ENCODE data around the gene PLTP. TPM values are rescaled to one million over a fixed set of nuclear protein-coding genes. Genes with fewer than 3 reads are reported as not detected.
A peak's percentile ranks its signal among the peaks of the same experiment; 100 is the strongest.

Gene PLTP
- total RNA-seq, 1 experiment from 2014 or later: 4.7 TPM

DNA sequence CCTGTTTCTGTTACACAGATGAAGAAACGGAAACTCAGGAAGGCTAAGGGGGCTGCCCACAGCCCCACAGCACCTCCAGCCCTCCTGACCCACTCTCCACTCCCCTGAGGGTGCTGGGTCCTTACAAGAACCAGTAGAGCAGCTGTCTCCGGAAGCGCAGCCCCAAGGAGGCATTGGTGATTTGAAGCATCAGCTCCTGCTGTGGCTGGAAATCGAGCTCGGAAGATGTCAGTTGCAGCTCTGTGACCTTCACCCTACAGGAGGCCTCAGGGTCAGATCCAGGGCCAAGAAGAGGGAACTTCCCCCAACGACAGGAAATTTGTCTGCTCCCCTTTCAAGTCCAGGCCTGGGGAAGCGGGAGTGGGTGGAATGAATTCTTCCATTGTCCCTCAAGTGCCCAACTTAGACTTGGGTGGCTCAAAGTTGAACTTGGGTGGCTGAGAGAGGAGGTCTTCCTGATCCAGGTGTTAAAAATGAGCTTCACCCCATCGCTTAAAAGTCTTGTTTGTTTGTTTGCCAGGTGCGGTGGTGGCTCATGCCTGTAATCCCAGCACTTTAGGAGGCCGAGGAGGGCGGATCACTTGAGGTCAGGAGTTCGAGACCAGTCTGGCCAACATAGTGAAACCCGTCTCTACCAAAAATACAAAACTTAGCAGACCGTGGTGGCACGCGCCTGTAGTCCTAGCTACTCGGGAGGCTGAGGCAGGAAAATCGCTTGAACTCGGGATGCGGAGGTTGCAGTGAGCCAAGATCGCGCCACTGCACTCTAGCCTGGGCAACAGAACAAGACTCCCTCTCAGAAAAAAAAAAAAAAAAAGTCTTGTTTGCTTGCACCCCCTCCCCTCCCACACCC, 1.9 kb downstream of the PLTP start:
- DNase-seq (ENCODE audit: low read depth, low spot score) (no peak), ATAC-seq (no peak)
- Histone ChIP-seq H3K4me3 (replicated peaks in 1 of 2; ENCODE audit: low read depth in 1 of 2, low read length in 2 of 2) (0 out of 4 replicates have a peak overlapping the region, but pooled peaks of 1 of the 2 experiments have one; percentile 9), H2AFZ (ENCODE audit: low read depth, low read length, poor library complexity, severe bottlenecking) (peak overlapping the region; percentile 84), H3K9me3 (ENCODE audit: control insufficient read depth in 1 of 2, insufficient read depth in 1 of 2, low read depth in 1 of 2, low read length in 2 of 2) (no peaks in the 10 kb centered on the region), H3K27ac (ENCODE audit: low read depth, low read length) (no peak overlapping the region), H4K20me1 (ENCODE audit: insufficient read depth) (no peaks in the 10 kb centered on the region), H3K36me3 (ENCODE audit: control insufficient read depth in 1 of 2, insufficient read depth in 2 of 2, low read length in 2 of 2) (no peaks in the 10 kb centered on the region), H3K79me2 (ENCODE audit: insufficient read depth, low read length) (no peaks in the 10 kb centered on the region), H3K27me3 (ENCODE audit: insufficient read depth, low read length) (no peaks in the 10 kb centered on the region), H3K4me1 (ENCODE audit: control insufficient read depth in 1 of 2, insufficient read depth in 2 of 2, low read length in 2 of 2) (peaks cover 5 to 27% of the 10 kb centered on the region in 2 experiments), H3K9ac (ENCODE audit: low read length) (no peak overlapping the region), H3K4me2 (ENCODE audit: low read length) (peak overlapping the region; percentile 47), H3K9me2 (ENCODE audit: insufficient read depth) (no peaks in the 10 kb centered on the region)
- ChIA-PET RAD21 (ENCODE audit: low non-redundant PET in 1 of 2, low total read pairs in 2 of 2, uncharacterized antibody in 2 of 2, unreplicated experiment in 2 of 2) (no interaction called here), CTCF (interaction anchor here (0.5 kb wide), 1 partner anchor 10 kb away, joined by 3 read pairs; no protein-coding TSS in a partner anchor), POLR2A (interaction anchor here (0.6 to 1.6 kb wide), 2 partner anchors 20 to 25 kb away, joined by 3 read pairs; no protein-coding TSS in a partner anchor)
- TF ChIP-seq ZFX (IDR thresholded peaks at IDR 0.05) (no peak), EZH2 (IDR thresholded peaks at IDR 0.05) (no peak), JUND (IDR thresholded peaks at IDR 0.05) (no peak), CBX3 (IDR thresholded peaks at IDR 0.05; ENCODE audit: low read depth) (no peak), POLR2AphosphoS5 (IDR thresholded peaks at IDR 0.05; ENCODE audit: low read depth, low read length) (no peak), SRF (IDR thresholded peaks at IDR 0.05; ENCODE audit: low read depth) (no peak), EGR1 (IDR thresholded peaks at IDR 0.05; ENCODE audit: low read depth) (no peak), YY1 (IDR thresholded peaks at IDR 0.05; ENCODE audit: extremely low read depth, insufficient replicate concordance, low read depth, low read length) (no peak), TCF7L2 (IDR thresholded peaks at IDR 0.05; ENCODE audit: borderline replicate concordance, extremely low read depth, insufficient read depth, insufficient read length) (no peak), RAD21 (IDR thresholded peaks at IDR 0.05; ENCODE audit: low read depth) (no peak), FOSL1 (IDR thresholded peaks at IDR 0.05; ENCODE audit: low read depth) (no peak), SIN3A (IDR thresholded peaks at IDR 0.05; ENCODE audit: low read depth) (no peak), ZNF274 (IDR thresholded peaks at IDR 0.05; ENCODE audit: low read depth, low read length) (no peak), EZH2phosphoT487 (IDR thresholded peaks at IDR 0.05; ENCODE audit: borderline replicate concordance) (no peak), SP1 (IDR thresholded peaks at IDR 0.05; ENCODE audit: low read depth) (no peak), ELF1 (IDR thresholded peaks at IDR 0.05; ENCODE audit: borderline replicate concordance, low read depth) (no peak), CEBPB (IDR thresholded peaks at IDR 0.05; ENCODE audit: low read depth) (no peak)
- TF ChIP-seq, protein P1, sequence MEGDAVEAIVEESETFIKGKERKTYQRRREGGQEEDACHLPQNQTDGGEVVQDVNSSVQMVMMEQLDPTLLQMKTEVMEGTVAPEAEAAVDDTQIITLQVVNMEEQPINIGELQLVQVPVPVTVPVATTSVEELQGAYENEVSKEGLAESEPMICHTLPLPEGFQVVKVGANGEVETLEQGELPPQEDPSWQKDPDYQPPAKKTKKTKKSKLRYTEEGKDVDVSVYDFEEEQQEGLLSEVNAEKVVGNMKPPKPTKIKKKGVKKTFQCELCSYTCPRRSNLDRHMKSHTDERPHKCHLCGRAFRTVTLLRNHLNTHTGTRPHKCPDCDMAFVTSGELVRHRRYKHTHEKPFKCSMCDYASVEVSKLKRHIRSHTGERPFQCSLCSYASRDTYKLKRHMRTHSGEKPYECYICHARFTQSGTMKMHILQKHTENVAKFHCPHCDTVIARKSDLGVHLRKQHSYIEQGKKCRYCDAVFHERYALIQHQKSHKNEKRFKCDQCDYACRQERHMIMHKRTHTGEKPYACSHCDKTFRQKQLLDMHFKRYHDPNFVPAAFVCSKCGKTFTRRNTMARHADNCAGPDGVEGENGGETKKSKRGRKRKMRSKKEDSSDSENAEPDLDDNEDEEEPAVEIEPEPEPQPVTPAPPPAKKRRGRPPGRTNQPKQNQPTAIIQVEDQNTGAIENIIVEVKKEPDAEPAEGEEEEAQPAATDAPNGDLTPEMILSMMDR (IDR thresholded peaks at IDR 0.05 in 2 of 3, conservative IDR thresholded peaks at IDR 0.05 in 1 of 3; ENCODE audit: borderline replicate concordance in 1 of 3, insufficient read depth in 1 of 3, low read depth in 2 of 3, low read length in 2 of 3): no peak
- TF ChIP-seq, protein P2, sequence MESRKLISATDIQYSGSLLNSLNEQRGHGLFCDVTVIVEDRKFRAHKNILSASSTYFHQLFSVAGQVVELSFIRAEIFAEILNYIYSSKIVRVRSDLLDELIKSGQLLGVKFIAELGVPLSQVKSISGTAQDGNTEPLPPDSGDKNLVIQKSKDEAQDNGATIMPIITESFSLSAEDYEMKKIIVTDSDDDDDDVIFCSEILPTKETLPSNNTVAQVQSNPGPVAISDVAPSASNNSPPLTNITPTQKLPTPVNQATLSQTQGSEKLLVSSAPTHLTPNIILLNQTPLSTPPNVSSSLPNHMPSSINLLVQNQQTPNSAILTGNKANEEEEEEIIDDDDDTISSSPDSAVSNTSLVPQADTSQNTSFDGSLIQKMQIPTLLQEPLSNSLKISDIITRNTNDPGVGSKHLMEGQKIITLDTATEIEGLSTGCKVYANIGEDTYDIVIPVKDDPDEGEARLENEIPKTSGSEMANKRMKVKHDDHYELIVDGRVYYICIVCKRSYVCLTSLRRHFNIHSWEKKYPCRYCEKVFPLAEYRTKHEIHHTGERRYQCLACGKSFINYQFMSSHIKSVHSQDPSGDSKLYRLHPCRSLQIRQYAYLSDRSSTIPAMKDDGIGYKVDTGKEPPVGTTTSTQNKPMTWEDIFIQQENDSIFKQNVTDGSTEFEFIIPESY (IDR thresholded peaks at IDR 0.05; ENCODE audit: extremely low read depth, insufficient replicate concordance, low read length): no peak
- TF ChIP-seq, protein P3, sequence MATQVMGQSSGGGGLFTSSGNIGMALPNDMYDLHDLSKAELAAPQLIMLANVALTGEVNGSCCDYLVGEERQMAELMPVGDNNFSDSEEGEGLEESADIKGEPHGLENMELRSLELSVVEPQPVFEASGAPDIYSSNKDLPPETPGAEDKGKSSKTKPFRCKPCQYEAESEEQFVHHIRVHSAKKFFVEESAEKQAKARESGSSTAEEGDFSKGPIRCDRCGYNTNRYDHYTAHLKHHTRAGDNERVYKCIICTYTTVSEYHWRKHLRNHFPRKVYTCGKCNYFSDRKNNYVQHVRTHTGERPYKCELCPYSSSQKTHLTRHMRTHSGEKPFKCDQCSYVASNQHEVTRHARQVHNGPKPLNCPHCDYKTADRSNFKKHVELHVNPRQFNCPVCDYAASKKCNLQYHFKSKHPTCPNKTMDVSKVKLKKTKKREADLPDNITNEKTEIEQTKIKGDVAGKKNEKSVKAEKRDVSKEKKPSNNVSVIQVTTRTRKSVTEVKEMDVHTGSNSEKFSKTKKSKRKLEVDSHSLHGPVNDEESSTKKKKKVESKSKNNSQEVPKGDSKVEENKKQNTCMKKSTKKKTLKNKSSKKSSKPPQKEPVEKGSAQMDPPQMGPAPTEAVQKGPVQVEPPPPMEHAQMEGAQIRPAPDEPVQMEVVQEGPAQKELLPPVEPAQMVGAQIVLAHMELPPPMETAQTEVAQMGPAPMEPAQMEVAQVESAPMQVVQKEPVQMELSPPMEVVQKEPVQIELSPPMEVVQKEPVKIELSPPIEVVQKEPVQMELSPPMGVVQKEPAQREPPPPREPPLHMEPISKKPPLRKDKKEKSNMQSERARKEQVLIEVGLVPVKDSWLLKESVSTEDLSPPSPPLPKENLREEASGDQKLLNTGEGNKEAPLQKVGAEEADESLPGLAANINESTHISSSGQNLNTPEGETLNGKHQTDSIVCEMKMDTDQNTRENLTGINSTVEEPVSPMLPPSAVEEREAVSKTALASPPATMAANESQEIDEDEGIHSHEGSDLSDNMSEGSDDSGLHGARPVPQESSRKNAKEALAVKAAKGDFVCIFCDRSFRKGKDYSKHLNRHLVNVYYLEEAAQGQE (IDR thresholded peaks at IDR 0.05; ENCODE audit: low read depth): no peak
- intact Hi-C loops (cut with micrococcal nuclease): no loop called here
- BruUV-seq (replicated peaks): TSS peak; percentile 81

Measured in HCT116 (cell line).